ENCODE measurements around the gene FABP7.
"Not testable (repeated sequence)": the region's sequence is repeated elsewhere in the genome, so short reads cannot be mapped to it uniquely, and the experiment has no call there.

The FABP7 gene

GRCh38 chr6:122779667-122780066, at the start of gene FABP7:
TSS of gene FABP7 (plus strand) at chr6:122779716. CDS start at chr6:122779795, 79 bp downstream.
- no peak for DNase-seq

DNA sequence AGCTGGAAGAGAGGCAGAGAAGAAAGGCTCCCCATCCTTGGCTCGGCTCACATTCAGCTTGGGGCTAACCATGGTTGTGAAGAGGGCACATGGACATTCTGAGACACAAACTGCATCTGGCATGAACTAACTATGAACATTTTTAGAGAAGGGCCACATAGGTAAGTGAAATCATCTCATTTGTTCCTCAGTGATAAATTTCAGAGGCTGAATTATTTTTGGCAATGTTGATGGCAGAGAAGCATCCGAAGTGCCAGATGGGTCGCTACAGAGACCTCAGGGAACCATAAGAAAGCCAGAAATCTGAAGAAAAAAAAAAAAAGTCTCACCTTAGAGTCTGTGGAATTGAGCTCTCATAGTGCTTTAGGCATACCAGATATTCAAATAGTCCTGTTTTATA, 49.2 kb upstream of the FABP7 start:
- no peak for DNase-seq

DNA sequence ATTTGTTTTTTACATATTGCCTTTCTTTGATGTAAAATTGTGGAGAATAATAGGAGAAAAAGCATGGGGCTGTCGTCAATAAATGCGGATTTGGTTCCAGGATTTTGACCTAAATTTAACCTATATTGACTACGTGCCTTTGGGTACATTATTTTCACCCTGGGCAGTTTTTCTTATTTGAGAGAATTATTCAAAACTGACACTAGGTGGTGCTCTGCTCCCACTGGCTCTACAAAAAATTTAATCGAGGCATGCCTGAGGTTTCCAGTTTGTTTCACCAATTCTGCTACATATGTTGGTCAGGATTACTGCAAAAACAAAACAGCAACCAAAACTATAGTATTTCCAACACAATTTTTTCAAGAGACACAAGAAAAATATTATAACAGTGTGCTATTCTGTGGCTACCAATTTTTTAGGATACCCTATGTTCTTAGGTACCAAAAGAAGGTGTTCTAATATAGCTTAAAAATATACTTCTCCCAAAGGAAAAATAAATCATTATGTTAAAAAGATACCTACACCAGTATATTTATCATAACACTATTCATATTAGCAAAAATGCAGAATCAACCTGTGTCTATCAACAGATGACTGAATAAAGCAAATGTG, 48.6 kb upstream of the FABP7 start:
- DNase-seq, result no peak

GRCh38 chr6:122733259-122733658, 46.3 kb upstream of the FABP7 start:
- no peak for DNase-seq

DNA sequence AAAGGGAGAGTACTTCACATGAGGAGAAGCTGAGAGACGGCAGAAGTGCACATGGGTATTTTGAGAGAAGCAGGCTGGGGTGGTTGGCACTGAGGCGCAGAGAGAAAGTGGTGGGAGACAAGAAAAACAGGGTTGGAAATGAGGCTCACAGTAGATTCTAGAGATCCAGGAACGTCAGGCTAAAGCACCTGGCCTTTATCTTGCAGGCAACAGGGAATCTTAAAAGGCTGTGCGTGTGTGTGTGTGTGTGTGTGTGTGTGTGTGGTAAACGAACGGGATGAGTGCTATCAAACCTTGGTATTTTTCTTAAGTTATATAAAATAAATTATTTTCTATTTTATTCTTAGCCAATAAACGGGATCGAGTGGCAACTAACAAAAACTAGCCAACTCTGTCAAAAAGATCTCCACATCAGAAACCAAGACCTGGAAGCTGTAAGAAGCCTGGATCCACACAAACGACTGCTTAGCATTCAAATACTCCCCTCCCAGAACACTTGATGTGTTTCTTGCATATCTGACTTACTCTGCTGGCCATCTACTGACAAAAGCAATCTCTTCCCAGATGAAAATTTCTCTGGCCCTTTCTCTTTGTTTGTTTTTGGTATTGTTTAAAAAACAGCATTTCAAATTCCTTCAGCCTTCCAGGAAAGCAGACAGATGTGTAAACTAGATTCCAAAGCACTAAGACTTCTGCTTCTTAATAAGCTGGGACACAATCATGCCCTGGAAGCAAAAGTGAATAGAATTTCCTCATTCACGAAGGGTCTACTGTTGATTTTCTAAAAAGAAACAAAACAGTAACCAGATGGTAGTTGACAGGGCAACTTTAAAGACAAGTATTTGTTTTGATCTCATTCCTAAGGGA, 44.8 kb upstream of the FABP7 start:
- no peak for DNase-seq

DNA sequence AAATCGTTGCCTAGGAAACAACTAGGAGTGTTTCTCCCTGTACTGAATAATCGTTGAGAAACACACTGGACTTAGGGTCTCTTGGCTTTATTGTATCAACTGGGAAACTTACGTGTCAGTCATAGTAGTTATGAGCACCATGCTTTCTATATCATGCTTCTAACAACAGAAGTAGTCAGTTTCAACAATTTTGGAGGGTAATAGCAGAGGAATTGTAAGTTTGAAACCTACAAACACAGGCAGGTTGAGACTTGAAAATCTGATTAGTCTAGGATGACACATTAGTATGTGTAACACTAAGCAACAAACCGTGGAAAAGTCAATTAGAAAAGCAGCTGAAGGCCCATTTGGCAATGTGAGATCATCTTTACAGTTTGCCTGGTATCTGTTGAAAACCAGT, 43.9 kb upstream of the FABP7 start:
- no peak for DNase-seq

GRCh38 chr6:122736163-122736562, 43.4 kb upstream of the FABP7 start:
- no peak for DNase-seq

DNA sequence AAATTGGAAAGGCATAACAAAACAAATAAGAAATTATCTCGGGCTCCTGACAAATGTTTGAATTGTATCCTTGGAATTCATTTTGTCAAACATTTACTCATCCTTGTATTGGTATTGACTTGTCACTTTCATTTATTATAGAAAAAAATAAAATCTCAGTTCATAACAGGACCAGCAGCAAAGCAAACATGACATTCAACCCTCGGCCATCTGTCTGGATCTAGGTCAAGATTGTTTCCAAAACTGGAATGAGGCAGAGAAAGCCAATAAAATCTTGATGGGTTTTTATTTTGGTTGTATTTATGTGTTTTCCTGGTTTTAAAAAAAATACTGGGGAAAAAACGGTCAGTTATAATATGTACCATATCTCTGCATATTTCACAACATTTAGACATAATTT, 42.9 kb upstream of the FABP7 start:
- DNase-seq, result no peak

DNA sequence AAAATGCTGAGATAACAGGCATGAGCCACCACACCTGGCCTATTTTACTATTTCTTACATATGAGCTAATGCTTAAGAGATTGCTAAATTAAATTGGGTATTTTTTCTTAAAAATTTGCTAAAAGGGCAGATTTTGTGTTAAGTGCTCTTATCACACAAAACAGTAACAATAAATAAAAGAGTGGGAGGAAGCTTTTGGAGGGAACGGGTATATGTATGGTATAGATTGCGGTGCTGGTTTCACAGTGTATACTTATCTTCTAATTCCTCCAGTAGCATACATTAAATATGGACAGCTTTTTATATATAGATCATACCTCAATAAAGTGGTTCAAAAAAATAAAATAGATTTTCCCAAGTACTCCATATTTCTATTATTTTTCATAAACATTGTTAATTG, 39.4 kb upstream of the FABP7 start:
- DNase-seq, result no peak

- no peak for DNase-seq
Measured at GRCh38 chr6:122740936-122741335, 38.6 kb upstream of the FABP7 start.

- not testable (repeated sequence) for DNase-seq
Measured at GRCh38 chr6:122744247-122744646, 35.3 kb upstream of the FABP7 start.

DNA sequence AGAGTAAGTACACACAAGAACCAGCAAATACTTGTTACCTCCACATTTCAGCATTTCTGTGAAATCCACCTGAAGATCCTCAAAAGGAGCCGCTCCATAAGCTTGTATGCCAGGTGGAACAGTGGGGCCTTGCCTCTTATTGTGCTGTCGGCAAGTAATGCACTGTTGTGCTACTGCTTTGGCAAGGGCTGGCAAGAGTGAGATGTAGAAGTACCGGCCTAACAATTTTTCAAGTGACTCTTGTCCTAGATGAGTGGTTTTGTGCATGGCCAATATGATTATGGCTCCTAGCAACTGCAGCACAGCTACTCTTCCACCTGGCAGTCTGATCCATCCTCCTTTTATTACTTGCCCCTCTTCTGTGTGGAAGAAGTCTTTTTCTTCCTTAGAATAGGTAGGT, 34.7 kb upstream of the FABP7 start:
- not testable (repeated sequence) for DNase-seq

DNA sequence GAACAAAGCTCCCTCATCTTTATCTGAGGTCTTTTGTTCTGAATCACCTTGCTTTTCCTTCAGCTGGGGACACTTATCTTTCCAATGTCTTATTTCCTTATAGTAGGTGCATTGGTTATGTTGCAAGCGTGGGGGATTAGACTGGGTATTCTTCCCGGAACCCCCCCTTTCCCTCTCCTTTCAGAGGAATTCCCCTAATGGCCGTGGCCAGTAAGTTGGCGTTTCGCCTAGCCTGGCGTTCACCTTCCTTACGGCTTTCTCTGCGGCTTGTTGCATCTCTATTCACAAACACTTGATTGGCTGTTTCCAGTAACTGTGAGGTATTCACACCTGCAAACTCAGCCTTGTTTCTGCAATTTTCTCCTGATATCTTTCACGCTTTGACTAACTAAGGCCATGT, 32.8 kb upstream of the FABP7 start:
- DNase-seq, result no peak

DNA sequence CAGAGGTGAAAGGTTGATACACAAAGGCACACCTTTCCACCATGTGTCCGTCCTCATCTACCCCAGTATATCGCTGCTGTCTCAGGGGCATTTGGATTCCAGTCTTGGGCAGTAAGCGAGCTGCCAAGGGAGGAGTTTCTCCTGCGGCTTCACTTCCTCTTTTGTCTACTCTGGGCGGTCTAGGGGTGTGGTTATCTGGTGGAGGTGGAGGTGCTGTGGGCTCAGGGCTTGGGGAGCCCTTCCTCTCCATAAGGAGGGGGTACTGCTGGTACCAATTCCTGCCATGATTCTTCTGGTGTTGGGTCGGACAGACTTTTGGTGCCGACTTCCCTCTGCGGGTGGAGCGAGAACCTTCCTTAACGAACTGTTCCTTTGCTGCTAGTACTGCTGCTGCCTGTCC, 31.9 kb upstream of the FABP7 start:
- no peak for DNase-seq

- DNase-seq, result not testable (repeated sequence)
Measured at GRCh38 chr6:122748945-122749344, 30.6 kb upstream of the FABP7 start.

DNA sequence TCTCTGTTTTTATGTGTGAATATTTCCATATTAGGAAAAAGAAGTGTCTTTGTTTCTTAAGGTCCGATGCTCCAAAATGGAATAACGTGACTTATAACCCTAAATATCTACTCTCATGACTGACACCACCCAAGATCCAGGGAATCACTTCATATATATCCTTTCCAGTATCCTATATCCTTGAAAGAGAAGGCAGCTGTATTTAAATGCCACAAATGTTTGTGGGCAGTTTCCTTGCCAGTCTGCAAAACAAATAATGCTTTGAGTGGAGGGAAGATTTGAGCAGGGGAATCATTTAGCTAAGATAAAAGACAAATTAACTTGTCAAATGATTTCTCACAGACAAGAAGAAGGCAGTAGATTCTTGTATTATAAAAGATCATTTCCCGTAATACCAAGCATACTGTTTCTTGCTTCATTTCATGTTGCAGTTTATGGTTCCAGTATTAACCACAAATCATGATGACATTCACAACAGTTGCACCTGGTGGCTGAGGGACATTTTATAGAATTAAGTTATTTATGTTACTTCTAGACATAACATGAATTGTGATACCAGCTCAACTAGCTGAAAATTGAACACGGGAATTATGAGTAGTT, 30.0 kb upstream of the FABP7 start:
- DNase-seq, result no peak

DNA sequence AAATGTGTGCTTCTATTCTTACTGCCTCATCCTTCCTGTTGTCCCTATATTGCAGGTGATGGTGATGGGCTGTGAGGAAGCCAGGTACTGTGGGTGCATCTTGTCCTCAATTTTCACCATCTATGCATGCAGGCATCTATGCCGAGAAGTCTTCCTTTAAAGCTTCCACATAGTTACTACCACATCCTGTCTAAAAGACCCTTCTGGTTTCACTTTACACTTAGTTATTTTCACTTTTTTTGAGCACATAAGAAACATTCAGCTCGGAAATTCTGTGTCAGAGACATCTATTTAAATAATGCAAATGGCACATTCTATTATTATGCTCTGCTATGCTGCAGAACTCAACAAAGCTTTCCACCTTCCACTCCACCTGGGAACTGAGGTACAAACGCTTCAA, 28.2 kb upstream of the FABP7 start:
- no peak for DNase-seq

DNA sequence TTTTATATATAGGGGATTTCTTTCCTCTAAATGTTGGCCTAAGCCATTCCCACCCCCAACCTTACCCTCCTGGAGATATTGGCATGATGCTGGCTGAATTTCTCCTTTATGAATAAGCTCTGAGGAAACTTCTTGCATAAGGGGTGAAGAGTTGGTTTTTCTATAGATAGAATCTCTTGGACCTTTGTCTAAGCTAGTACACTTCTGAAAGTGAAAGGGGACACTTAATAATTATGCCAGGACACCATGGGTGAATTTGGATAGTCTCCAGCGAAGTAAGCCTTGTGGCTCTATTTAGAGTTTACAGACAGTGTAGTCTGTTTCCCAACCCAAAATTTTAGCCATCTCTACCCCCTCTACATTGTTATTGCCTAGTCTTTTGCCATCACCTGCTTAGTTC, 27.1 kb upstream of the FABP7 start:
- DNase-seq, result no peak

GRCh38 chr6:122753000-122753687, 26.4 kb upstream of the FABP7 start:
- DNase-seq, result no peak

GRCh38 chr6:122753688-122754056, 25.8 kb upstream of the FABP7 start:
- no peak for DNase-seq

DNA sequence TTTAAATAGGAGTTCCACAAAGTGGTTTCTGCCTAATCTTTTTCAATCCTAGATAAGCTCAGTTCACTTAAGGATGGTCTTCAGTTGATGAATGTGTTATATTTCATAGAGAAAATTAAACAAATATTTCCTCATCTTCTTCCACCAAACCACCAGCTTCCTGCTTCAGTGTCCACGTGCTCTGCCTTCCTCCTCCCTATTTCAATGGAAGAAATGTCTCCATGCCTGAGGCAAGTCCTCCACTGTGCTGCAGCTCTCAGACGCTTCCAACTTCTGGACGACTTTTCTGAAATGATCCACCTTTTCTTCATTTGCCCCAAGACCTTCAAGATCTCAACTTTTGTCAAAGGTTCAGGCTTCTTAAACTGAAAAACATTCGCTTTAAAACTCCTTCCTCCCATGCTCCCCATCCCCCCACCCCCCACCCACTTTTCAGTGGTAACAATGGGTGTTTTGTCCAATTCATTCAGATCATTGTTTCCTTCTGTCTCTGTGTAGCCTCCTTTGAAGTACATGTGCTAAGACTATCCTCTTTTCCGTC, 25.3 kb upstream of the FABP7 start:
- no peak for DNase-seq

DNA sequence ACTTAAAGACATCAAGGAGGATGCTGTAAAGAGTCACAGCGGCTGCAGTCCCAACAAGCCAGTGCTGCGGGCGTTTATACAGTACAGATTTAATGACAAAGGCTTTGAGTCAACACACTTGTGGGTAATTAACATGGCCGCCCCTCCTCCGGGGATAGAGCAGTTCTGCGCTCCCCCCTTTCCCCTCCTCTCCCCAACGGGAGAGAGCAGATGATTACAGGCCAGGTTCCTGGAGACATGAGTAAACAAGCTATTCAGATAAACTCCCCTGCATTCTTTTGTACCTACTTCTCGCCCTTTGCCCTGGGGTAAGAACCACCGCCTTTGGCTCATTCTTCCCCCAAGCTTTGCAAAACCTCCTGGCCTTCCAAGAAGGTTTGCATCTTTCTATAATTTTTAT, 23.6 kb upstream of the FABP7 start:
- no peak for DNase-seq

- no peak for DNase-seq
Measured at GRCh38 chr6:122758927-122759334, 20.6 kb upstream of the FABP7 start.
